Liver (tissue), 9 donors: ENCODE results near the gene LAMB3. TPM values are rescaled to one million over a fixed set of nuclear protein-coding genes. Genes with fewer than 3 reads are reported as not detected.

Source experiments
- DNase-seq: peaks from one replicate; pipeline ENCODE4 v3.0.0-alpha.2; 2017; ENCODE audit warnings: low spot score
- H3K27ac ChIP-seq, 2 donors: one replicate each; pipeline ENCODE4 v1.7.0; 2013; ENCODE audit warnings: inconsistent platforms in 2 of 2, low read length in 2 of 2, control low read depth in 1 of 2, low read depth in 1 of 2, mild to moderate bottlenecking in 1 of 2
- H3K27me3 ChIP-seq, 4 donors: one replicate each; pipeline versions ENCODE4 v1.6.1 to v1.7.0; 2013; ENCODE audit warnings: low read length in 3 of 4, inconsistent platforms in 1 of 4, mild to moderate bottlenecking in 1 of 4, moderate library complexity in 1 of 4; ENCODE audit not compliant: control insufficient read depth in 4 of 4, insufficient read depth in 4 of 4
- H3K36me3 ChIP-seq, 4 donors: one replicate each; pipeline versions ENCODE4 v1.6.1 to v1.7.0; 2013; ENCODE audit warnings: low read length in 3 of 4, mild to moderate bottlenecking in 3 of 4, low read depth in 1 of 4, moderate library complexity in 1 of 4; ENCODE audit not compliant: control insufficient read depth in 4 of 4, insufficient read depth in 3 of 4
- H3K4me1 ChIP-seq, 4 donors: one replicate each; pipeline versions ENCODE4 v1.6.1 to v1.7.0; 2013; ENCODE audit warnings: low read length in 3 of 4, mild to moderate bottlenecking in 3 of 4, moderate library complexity in 1 of 4; ENCODE audit not compliant: control insufficient read depth in 4 of 4, insufficient read depth in 4 of 4
- H3K4me3 ChIP-seq, 3 donors: one replicate each; pipeline versions ENCODE4 v1.6.1 to v1.7.0; 2013; ENCODE audit warnings: low read length in 3 of 3, control low read depth in 1 of 3, low read depth in 1 of 3, mild to moderate bottlenecking in 1 of 3
- H3K9ac ChIP-seq, 2 donors: one replicate each; pipeline ENCODE4 v1.7.0; 2013; ENCODE audit warnings: low read length in 2 of 2, mild to moderate bottlenecking in 2 of 2, moderate library complexity in 2 of 2, control low read depth in 1 of 2, low read depth in 1 of 2
- H3K9me3 ChIP-seq, 4 donors: one replicate each; pipeline versions ENCODE4 v1.6.1 to v1.7.0; 2013; ENCODE audit warnings: low read length in 3 of 4; ENCODE audit not compliant: control insufficient read depth in 4 of 4
- EGR1 ChIP-seq, 2 donors: IDR thresholded peaks; 2 replicates each; pipeline ENCODE4 v1.6.1; 2016 to 2018; ENCODE audit warnings: antibody characterized with exemption in 2 of 2, low read depth in 2 of 2
- FOXA1 ChIP-seq: IDR thresholded peaks from 2 replicates; pipeline ENCODE4 v1.6.1; 2016; ENCODE audit warnings: antibody characterized with exemption
- FOXA2 ChIP-seq: IDR thresholded peaks from 2 replicates; pipeline ENCODE4 v1.6.1; 2016; ENCODE audit warnings: antibody characterized with exemption
- GABPA ChIP-seq, 2 donors: IDR thresholded peaks in 1 of 2; conservative IDR thresholded peaks in 1 of 2; 2 replicates each; pipeline ENCODE4 v1.6.1; 2016; ENCODE audit warnings: antibody characterized with exemption in 2 of 2, mild to moderate bottlenecking in 1 of 2, moderate library complexity in 1 of 2
- JUND ChIP-seq, 2 donors: IDR thresholded peaks; 2 replicates each; pipeline ENCODE4 v1.6.1; 2016; ENCODE audit warnings: antibody characterized with exemption in 2 of 2
- NR2F2 ChIP-seq: IDR thresholded peaks from 2 replicates; pipeline ENCODE4 v1.6.1; 2016; ENCODE audit warnings: antibody characterized with exemption
- RAD21 ChIP-seq, 2 donors: IDR thresholded peaks; 2 replicates each; pipeline ENCODE4 v1.6.1; 2016; ENCODE audit warnings: antibody characterized with exemption in 2 of 2, mild to moderate bottlenecking in 2 of 2
- YY1 ChIP-seq: IDR thresholded peaks from 2 replicates; pipeline ENCODE4 v1.6.1; 2016; ENCODE audit warnings: antibody characterized with exemption, mild to moderate bottlenecking
- WGBS: extraction: QIAGEN DNeasy Blood & Tissue Kit; methylation state at CpG from one replicate; pipeline ENCODE4 v1.1.7; 2013; 5-methylcytosine and 5-hydroxymethylcytosine counted together
- polyA plus RNA-seq, 2 donors: library from polyadenylated mRNA; stranded (reverse) in 1 of 2; unstranded in 1 of 2; fragments of 200-250 nt in 1 of 2; fragments of >200 nt in 1 of 2; fragmentation: Nextera tagmentation in 1 of 2; extraction: Ambion mirVana in 1 of 2; gene quantifications; one replicate each; pipeline versions ENCODE4 v1.2.1 to v1.2.3, GENCODE V29; 2013 to 2015
- total RNA-seq, 2 donors: library from RNA; depleted of rRNA; stranded (reverse); fragments of >200 nt; gene quantifications; one replicate each; pipeline ENCODE4 v1.2.3, GENCODE V29; 2014
- TF ChIP-seq, protein P1 (sequence below): IDR thresholded peaks from 2 replicates; pipeline ENCODE4 v1.6.1; 2016; ENCODE audit warnings: antibody characterized with exemption
- TF ChIP-seq, protein P2 (sequence below): IDR thresholded peaks from 2 replicates; pipeline ENCODE4 v1.6.1; 2016; ENCODE audit warnings: antibody characterized with exemption
- donor health status: healthy.
- donor health status: healthy.
- donor health status: healthy.
- donor health status: healthy.
- donor health status: healthy.

LAMB3 gene
- total and polyA plus RNA-seq, 4 donors, result 1.3 to 9.1 (median 5.6) TPM

DNA sequence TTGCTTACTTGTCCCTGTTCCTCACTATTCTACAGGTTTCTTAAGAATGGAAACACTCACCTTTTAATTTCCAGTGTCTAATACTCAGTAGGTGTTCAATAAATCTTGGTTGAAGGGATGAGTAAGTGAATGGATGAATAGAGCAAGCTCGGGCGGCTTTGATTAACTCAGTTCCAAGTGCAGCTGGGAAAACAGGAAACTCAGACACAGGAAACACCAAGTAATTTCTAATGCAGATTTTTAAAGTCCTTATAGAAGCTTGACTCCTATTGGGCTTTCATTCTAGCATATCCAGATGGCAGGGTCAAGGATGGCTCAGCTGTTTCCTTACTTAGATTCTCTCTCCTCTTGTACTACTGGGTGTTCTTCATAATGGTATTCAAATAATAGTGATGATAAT is 54.7 kb downstream of the LAMB3 start (continued):
- TF ChIP-seq, protein P1, sequence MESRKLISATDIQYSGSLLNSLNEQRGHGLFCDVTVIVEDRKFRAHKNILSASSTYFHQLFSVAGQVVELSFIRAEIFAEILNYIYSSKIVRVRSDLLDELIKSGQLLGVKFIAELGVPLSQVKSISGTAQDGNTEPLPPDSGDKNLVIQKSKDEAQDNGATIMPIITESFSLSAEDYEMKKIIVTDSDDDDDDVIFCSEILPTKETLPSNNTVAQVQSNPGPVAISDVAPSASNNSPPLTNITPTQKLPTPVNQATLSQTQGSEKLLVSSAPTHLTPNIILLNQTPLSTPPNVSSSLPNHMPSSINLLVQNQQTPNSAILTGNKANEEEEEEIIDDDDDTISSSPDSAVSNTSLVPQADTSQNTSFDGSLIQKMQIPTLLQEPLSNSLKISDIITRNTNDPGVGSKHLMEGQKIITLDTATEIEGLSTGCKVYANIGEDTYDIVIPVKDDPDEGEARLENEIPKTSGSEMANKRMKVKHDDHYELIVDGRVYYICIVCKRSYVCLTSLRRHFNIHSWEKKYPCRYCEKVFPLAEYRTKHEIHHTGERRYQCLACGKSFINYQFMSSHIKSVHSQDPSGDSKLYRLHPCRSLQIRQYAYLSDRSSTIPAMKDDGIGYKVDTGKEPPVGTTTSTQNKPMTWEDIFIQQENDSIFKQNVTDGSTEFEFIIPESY, result no peak
- TF ChIP-seq GABPA (IDR thresholded peaks at IDR 0.05 in 1 of 2, conservative IDR thresholded peaks at IDR 0.05 in 1 of 2) (no peak), YY1 (no peak), JUND (IDR thresholded peaks at IDR 0.05) (no peak), NR2F2 (no peak)
- TF ChIP-seq, protein P2, sequence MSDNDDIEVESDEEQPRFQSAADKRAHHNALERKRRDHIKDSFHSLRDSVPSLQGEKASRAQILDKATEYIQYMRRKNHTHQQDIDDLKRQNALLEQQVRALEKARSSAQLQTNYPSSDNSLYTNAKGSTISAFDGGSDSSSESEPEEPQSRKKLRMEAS, result no peak

DNA sequence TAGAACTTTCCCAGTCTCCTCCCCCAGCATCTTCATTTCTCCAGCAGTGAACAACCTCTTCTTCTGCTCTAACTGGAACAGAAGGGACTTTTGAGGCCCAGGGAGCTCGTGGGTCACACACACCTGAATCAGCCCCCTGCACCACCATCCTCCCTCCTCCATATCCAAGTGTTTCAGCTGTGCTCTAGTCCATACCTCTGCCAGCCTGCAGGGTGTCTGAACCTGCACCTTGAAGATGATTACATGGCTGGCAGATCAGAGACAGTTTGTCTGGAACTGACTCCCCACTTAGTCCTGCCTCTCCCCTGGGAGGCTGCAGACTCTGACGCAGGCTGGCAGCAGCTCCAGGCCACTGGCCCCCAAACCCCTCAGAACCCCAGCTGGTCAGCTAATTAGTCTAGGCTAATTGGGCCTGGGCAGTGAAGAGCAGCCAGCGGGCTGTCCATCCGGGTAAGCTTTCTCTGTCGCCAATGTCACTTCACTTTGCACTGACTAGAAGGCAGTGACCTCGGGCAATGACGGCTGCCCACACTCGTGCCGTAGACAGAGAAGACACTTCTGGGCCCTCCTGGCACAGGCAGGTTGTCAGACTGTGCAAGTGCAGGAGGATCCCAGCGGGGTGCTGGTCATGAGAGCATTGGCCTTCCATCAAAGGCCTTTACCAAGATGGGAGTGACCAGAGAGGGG is 56.5 kb downstream of the LAMB3 start:
- H3K4me3 ChIP-seq, result no peak overlapping the region
- 78% methylated on average over 10 of the region's 10 CpGs for WGBS
- H3K27me3 ChIP-seq, result no peaks in the 10 kb centered on the region
- DNase-seq, result no peak
- no peaks in the 10 kb centered on the region for H3K4me1 ChIP-seq
- H3K27ac ChIP-seq, result no peak overlapping the region
- no peak overlapping the region for H3K9ac ChIP-seq
- no peaks in the 10 kb centered on the region for H3K36me3 ChIP-seq
- TF ChIP-seq GABPA (IDR thresholded peaks at IDR 0.05 in 1 of 2, conservative IDR thresholded peaks at IDR 0.05 in 1 of 2) (no peak), JUND (IDR thresholded peaks at IDR 0.05) (no peak)
- H3K9me3 ChIP-seq, result no peaks in the 10 kb centered on the region

DNA sequence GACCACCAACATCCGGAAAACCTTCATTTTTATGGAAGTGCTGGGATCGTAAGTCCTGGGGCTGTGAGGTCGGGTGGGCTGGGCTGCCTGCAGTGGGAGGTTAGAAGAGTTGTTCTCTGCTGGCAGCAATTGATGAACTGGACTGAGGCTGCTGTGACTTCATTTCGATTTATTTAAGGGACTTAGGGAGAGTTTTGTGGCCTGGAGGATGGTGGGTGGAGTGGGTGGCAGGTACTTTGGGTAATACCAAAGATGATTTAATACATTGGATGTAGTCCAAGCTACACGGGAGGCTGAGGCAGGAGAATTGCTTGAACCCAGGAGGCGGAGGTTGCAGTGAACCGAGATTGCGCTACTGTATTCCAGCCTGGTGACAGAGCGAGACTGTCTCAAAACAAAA is 57.2 kb downstream of the LAMB3 start:
- 81% methylated on average over 9 of the region's 9 CpGs for WGBS
- Histone ChIP-seq H3K27ac (no peak overlapping the region), H3K4me3 (no peak overlapping the region), H3K9me3 (no peaks in the 10 kb centered on the region), H3K36me3 (no peaks in the 10 kb centered on the region), H3K27me3 (no peaks in the 10 kb centered on the region), H3K4me1 (no peaks in the 10 kb centered on the region), H3K9ac (no peak overlapping the region)
- DNase-seq, result no peak
- no peak for TF ChIP-seq RAD21 (IDR thresholded peaks at IDR 0.05)
- no peak for TF ChIP-seq JUND (IDR thresholded peaks at IDR 0.05)

DNA sequence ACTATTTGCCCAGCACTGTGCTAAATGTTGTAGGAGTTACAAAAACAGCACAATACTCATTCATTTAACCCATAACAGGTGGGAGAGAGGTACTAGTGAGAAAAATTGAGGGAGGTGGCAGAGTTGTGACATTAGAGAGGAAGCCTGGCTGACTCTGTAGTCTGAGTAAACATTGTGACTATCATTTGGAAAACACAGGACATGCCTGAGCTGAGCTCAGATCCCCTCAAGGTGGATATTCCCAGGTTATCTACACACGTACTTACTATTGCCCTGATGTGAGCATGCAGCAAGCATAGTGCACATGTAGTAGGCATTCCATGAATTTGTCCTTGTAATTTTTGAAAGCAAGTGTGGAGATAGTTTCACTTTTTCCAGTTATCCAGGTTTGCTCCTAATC is 57.8 kb downstream of the LAMB3 start:
- Histone ChIP-seq H3K36me3 (no peaks in the 10 kb centered on the region), H3K27me3 (no peaks in the 10 kb centered on the region), H3K9ac (no peak overlapping the region), H3K9me3 (no peaks in the 10 kb centered on the region), H3K4me3 (no peak overlapping the region), H3K4me1 (no peaks in the 10 kb centered on the region), H3K27ac (no peak overlapping the region)
- TF ChIP-seq NR2F2 (no peak), FOXA1 (no peak), GABPA (IDR thresholded peaks at IDR 0.05 in 1 of 2, conservative IDR thresholded peaks at IDR 0.05 in 1 of 2) (no peak), FOXA2 (no peak), EGR1 (IDR thresholded peaks at IDR 0.05; ENCODE audit: low read depth in 2 of 2) (no peak), JUND (IDR thresholded peaks at IDR 0.05) (no peak)
- TF ChIP-seq, protein P2, result no peak
- TF ChIP-seq, protein P1, result no peak
- no peak for DNase-seq
- 63% methylated on average over 1 of the region's 1 CpG for WGBS
